Measurements from ENCODE around the gene SCGN.

Gene SCGN

DNA sequence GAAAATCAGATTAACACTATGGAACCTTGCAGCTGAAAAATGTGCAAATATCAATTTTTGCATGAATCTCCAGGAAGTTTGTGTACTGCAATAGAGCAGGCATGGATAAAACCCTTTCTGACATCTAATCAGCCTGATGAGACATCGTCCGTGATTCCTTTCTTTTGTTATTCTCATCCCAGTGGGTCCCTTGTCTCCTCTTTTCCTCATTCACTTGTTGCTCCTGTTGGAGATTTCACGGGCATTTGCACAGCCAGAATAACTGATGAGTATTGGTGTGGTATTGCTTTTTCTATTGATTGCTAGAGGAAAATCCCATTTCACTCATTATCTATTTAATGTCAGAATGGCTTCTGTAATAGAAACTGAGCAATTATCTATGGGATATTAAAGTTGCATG lies 39.9 kb downstream of the SCGN start:
- DNase-seq: no peak

DNA sequence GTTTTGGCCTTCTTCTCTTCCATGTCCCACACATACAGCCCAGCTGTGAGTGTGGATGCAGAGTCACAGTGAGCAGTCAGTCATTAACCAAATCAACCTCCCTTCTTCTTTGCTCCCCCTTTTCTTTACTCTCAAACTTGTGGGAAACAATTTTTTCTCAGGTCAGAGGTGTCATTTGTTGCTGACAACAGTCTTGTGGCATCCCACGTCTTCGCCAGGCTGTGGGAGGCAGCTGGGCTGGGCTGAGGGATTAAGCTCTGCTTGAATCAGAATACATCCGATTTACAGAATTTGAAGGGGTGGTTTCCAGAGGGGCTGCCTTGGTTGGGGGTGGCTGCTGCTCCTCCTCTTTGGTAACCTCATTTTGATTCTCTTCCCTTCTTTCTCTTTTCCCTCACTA lies 40.5 kb downstream of the SCGN start:
- no peak for DNase-seq

DNA sequence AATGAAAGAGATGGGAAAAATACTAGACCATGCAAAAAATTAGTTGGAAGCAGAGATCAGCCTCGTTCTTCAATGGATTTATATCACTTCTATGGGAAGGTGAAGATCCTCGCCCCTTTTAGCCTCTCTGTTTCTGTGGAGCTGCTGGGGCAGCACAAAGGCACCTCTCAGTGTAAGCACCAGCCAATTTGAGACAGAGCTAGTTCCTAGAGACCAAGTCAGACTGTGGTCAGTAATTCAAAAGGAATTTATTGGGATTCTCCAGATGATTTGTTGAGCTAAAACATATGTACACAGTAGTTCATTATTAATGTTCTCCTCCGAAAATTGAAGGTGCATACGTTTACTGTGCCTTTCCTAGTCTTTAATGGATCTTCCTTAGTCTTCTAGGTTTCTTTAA lies 42.4 kb downstream of the SCGN start:
- DNase-seq: no peak

DNA sequence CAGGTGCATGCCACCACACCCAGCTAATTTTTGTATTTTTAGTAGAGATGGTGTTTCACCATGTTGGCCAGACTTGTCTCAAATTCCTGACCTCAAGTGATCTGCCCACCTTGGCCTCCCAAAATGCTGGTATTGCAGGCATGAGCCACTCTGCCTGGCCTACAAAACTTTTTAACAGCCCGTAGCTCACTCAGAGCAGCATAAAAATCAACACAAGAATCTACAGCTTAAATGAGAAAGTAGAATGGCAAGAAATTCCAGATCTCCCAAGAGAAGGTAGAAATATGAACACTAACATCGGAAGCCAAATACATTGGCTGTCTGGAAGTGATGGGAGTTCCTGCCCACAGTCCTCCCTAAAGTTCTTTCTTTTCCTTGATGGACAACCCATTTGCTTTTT lies 43.7 kb downstream of the SCGN start:
- DNase-seq: no peak

DNA sequence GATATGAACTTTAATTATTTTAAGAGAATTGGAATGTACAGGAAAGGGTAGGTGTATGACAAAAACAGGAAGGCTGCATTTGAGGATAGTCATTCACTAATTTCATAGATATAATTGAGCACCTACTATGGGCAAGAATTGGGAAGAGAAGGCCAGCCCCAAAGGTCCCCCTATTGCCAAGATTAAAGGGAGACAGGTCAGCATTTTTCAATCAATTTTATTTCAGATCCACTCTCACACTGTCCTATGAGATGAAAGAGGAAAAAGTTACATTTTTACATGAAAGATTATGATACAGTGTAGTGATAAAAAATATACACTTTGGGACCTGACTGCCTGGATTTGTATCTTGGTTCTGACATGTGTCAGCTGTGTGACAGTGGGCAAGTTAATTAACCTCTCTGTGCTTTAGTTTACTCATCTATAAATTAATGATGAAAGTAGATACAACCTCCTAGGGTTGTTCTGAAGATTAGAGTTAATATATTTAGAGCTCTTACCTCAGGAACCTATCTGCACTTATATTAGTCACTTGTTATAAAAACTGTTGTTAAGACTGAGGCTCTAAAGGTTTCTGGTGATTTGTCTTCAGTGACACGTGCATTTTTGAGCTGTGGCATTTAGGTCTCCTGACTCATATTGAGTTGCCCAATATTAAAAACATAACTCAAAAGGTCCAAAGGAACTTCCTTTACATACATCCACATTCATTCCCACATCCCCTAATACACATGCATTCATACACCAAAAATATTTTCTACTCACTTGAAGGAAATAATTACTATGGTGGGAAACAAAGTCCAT lies 45.7 kb downstream of the SCGN start:
- DNase-seq: no peak

DNA sequence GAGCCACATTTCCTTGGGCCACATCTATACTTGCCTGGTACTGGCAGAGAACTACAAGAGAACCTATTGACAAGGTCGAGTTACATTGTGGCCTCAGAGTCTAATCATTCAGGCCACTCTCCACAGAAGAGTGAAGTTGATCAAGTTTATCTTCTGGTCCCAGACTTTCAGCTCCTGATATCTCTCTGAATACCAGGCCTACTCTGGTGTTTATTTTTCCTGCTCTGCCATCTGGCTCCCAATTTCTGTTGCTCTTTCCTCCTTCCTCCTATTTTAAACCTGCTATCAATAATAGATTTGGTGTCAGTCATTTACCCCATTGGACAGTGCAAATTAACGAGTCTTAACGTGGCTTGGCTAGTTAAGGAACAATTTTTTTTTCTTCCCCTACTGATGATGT lies 46.6 kb downstream of the SCGN start:
- DNase-seq: no peak

DNA sequence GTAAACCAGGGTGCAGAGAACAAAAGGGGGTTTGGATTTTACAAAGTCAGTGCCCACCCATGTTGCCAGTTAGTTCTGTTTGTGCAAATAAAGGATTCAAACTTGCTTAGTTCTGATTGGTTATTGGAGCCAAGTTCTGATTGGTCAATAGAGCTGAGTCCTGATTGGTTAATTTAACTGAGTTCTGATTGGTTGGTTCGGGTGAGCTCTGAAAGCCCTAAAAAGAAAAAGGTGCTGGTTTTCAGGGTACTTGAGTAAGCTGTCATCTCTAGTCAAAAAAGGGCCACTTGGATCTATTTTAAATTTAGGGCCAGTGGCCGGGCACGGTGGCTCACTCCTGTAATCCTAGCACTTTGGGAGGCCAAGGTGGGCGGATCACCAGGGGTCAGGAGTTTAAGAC lies 47.6 kb downstream of the SCGN start:
- no peak for DNase-seq

DNA sequence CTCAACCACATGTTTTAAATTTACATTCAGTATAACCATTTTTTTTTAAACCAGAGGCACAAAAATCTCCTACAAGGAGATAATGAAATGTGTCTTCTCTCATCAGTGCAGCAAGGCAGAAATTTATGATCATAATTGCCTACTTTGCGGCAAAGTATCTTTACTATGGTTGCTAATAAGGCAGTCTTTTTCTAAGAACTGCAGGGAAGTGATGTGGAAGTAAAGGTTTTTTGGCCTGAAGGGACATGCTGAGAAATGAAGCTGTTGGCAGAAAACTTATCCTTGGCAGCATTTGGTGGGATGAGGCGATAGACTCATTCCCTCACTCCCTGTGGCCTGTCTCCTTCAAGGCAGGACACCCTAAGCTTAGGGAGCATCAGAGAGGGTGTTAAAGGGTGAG lies 48.7 kb downstream of the SCGN start:
- no peak for DNase-seq

DNA sequence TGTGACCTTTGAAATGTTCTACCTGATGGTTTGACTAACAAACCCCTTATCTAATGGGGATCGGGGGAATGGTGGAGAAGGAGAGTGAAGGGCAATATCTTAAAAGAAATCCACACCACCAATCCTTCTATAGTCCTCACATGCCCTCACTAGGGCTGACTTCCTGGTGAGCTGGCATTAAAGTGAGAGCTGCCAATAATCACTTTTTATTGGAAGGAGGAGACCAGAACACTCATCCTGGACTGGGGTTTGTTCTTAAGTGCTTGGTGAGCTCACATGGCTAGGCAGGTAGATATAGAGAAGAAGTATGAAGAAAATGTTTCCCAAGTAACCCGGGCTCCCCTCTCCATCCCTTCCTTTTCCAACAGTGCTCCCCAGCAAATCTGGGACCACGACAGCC lies 49.8 kb downstream of the SCGN start:
- DNase-seq: no peak

DNA sequence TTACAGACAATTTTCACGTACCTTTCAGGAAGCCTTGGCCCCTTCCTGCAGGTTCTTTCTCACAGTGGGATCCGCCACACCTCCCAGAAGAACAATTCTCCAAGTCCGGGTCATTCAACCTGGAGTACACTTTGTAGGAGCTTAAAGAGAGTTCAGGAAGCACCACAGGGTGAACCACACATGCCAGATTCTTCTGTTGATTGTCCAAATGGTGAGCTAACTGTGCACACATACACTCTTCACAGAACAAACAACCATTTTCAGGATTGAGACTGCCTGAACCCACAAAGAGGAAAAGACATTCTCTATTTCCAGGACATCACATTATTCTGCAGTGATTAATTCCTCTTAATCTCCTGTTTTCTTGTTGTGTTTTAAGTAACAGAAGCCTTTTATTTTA lies 51.0 kb downstream of the SCGN start:
- no peak for DNase-seq

DNA sequence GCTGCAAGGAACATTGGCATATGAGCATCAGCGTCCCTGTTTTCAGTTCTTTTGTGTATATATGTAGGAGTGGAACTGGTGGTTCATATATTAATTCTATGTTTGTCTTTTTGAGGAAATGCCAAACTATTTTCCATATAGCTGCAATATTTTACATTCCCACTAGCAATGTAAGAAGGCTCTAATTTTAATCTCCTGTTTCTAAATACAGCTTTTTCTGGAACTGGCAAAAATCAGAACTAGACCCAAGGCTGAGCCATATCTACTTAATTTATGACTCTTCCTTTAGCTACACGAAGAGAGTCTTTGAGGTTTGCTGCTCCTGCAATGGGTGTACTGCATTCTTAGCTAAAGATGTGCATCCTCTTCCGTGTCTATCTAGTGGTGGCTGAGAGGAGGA lies 52.0 kb downstream of the SCGN start:
- DNase-seq: no peak

DNA sequence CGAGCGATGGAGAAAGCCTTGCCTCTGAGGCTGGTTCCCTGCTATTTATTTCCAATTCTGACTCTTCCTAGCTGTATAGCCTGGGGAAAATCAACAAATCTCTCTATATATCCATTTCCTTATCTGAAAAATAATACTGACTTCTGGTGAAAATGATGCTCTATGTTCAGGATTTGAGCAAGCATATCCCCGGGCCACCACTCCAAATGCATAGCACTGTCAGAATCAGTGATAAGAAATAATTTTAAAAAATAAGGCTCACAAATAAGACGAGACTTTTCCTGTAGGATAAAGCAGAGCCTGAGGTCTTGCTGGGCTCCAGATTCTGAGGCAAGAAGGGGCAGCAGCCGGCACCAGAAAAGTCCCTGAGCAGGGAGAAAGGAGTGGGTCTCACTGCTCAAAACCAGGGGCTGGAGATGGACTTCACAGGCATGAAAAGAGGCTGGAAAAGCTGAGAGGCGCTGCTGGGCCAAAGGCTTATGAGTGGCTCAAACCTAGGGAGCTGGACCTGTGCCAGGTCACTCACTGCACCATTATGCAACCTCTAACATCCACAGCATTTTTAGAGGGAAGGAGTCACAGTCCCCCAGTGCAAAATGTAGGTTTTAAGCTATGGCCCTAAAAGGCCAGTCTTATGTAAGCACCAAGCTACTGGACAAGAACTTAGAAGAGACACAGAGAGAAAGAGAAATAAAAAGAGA lies 54.4 kb downstream of the SCGN start:
- no peak for DNase-seq

DNA sequence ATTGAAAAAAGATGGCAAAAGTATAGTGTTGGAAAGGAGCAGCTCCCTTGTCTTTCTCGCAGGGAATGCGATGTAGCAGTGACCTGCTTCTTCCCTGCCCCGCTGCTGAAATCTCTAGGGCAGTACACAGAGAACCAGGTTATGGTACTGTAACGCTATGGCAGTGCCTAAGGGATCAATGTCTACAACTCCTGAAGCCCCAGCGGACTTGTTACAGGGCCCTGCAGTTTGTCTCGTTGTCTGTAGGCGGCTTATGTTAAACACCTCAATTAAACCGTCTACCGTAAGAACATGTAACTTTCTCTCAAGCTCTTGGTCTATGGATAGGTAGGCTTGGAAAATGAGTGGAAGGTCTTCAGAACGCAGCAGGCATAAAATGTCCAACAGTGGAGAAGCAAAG lies 57.7 kb downstream of the SCGN start:
- no peak for DNase-seq

DNA sequence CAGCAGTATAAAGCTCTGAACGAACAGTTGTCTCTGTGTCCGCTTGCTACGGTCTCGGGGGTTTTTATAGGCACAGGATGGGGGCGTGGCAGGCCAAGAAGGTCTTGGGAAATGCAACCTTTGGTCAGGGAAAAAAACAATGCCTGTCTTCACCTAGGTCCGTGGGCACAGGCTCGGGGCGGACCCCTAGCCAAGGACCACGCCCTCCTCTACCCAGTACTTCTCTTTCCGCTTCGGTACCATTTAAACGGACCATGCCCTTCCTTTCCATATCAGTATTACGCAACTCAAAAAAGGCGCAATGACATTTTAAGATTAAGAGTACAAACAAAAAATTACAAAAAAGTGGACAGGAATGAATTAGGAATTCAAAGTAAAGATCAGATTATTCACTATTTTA lies 58.3 kb downstream of the SCGN start:
- no peak for DNase-seq

DNA sequence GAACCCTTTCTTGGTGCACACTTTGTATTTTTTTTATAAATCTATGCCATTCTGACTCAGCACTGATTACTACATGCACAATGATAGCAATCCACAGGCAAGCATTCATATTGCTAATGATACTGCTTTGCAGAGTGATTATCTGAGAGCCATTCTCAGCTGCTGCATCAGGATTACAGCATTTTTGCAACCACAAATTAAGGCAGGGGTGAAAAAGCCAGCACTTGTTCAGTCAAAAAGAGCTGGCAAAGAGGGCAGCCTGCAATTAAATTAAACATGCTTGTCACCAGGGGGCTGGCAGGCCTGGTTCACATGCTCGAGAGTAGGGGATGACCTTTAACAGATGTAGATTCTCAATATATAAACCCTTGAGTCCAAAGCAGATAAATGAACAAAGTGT lies 61.8 kb downstream of the SCGN start:
- DNase-seq: no peak

DNA sequence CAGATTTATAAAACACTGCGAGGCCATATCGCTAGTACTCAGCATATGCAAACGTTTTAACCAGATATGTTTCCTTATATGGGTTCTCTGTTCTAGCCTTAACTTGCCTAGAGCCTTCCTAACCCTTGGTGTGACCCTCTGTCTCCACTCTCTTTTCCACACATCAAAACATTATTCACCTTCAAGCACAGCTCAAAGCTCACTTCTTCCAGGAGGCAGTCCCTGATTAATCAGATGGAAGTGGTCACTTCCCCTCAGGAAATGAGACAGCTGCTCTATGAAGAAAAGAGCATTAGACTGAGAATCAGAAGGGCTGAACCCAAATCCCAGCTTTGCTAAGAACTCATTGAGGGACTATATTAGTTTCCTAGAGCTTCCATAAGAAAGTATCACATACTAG lies 62.8 kb downstream of the SCGN start:
- DNase-seq: no peak

DNA sequence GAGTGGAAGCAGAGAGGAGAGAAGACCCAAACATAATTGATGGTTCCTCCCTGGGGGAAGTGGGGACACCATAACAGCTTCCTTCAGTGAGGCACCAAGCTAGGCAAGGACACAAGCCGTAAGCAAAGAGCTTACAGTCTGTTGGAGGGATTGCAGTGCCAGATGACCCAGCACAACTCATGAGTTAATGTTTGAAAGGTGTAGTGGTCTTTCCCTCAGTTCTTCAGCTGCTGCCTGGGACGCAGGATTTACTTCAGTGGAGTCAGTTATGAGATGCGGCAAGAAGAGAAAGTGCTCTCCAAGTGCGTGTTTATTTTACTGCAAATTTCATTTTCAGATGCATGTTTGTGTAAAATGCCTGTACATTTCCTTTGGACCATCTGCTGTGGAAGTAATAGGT lies 63.8 kb downstream of the SCGN start:
- no peak for DNase-seq

DNA sequence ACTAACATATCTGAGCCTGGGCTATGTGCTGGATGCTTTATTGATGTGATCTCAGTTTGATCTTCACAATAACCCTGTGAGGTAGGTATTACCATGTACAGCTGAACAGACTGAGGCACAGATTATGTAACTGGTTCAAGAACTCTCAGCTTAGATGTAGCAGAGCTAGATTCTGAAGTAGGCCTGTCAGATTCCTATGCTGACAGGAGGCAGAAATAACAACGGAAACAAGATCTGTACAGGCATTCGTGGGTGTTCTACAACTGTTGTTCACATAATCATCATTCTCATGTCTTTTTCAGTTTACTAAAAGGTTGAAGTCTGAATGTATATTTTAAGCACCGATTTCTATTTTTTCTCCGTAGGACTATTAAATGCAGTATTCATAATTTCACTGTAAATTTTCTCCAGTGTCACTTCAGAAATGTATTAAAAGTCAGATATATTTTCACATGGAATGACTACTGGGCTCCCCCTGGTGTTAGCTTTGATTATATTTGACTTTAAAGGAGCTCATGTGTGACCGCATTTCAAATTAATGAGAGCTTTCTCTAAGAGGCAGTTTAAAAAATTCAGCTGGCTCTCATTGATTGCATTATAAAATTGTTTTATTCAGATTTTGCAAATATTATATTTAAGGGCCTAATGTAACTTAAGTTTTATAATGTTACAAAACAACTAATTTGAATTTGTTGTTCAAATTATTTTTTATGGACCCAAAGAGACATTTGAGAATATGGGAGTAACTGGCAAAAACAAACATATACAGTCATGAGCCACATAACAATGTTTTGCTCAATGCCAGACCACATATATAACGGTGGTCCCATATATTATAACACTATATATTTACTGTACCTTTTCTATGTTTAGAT lies 66.1 kb downstream of the SCGN start:
- DNase-seq: no peak

DNA sequence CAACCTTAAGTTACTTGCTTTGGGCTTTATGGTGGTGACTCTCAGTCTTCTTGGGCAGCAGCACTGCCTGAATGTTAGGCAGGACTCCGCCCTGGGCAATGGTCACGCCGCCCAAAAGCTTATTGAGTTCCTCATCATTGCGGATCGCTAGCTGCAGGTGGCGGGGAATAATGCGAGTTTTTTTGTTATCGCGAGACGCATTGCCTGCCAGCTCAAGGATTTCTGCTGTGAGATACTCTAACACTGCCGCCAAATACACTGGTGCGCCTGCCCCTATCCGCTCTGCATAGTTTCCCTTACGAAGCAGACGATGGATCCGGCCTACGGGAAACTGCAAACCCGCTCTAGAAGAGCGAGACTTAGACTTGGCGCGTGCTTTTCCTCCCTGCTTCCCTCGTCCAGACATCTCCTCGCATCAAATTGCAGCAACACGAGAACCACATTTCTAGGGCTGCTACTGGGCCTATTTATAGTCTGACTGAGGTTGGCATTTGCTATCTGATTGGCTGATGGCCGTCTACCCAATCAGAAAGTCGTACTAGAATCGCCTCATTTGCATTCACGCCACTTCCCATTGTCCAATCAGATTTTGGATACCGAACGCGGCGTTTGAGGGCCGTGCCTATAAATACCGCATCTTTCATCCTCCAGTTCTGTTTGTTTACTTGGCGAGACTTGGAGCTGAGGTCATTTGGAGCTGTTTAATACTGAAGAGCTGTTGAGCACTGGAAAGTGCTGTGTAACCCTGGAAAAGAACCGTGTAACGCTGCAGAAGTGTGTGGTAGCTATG lies 74.3 kb downstream of the SCGN start:
- DNase-seq: no peak

DNA sequence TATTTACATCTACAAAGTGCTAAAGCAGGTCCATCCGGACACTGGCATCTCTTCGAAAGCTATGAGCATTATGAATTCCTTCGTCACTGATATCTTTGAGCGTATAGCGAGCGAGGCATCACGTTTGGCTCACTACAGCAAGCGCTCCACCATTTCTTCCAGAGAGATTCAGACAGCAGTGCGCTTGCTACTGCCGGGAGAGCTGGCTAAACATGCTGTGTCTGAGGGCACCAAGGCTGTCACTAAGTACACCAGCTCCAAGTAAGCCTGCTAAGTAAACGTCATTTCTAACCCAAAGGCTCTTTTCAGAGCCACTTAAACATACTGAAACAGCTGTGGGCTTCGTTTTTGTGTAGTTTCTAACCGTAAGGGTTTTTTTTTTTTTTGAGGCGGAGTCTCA lies 75.0 kb downstream of the SCGN start:
- no peak for DNase-seq

DNA sequence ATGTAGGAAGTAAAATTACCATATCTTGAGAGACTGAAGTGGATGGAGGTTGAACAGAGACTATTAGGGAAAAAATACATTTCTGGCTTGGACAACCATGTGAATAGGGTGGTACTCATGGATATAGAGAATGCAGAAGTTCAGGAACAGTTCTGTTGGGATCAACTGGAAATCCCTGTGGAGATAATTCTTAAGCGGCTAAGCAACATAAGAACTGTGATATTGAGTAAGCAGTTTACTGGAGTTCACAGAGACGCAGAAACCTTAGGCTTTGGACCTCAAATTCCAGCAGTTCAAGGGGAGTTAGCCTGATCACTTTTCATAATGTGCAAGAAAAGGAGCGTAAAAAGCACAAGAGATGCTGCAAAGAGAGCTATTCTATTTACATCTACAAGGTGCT lies 78.9 kb downstream of the SCGN start:
- DNase-seq: no peak

DNA sequence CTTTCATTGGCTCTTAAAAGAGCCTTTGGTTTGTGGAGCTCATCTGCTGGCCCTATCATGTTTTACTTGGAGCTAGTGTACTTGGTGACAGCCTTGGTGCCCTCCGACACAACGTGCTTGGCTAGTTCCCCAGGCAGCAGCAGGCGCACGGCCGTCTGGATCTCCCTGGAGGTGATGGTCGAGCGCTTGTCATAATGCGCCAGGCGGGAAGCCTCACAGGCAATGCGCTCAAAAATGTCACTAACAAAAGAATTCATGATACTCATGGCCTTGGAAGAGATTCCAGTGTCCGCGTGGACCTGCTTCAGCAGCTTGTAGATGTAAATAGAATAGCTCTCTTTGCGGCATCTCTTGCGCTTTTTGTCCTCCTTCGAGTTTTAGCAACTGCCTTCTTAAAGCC lies 79.7 kb downstream of the SCGN start:
- DNase-seq: no peak

Measured in activated CD4-positive, CD25-positive, alpha-beta regulatory T cell (primary cell).